HG02571 (cell line): ENCODE results near the gene LRRC75A.

Experiments
- ATAC-seq: cut with Tn5 transposase; IDR thresholded peaks from one replicate; pipeline ENCODE4 v1.9.1; 2021; ENCODE audit warnings: mild to moderate bottlenecking, moderate library complexity; ENCODE audit not compliant: unreplicated experiment

LRRC75A gene

DNA sequence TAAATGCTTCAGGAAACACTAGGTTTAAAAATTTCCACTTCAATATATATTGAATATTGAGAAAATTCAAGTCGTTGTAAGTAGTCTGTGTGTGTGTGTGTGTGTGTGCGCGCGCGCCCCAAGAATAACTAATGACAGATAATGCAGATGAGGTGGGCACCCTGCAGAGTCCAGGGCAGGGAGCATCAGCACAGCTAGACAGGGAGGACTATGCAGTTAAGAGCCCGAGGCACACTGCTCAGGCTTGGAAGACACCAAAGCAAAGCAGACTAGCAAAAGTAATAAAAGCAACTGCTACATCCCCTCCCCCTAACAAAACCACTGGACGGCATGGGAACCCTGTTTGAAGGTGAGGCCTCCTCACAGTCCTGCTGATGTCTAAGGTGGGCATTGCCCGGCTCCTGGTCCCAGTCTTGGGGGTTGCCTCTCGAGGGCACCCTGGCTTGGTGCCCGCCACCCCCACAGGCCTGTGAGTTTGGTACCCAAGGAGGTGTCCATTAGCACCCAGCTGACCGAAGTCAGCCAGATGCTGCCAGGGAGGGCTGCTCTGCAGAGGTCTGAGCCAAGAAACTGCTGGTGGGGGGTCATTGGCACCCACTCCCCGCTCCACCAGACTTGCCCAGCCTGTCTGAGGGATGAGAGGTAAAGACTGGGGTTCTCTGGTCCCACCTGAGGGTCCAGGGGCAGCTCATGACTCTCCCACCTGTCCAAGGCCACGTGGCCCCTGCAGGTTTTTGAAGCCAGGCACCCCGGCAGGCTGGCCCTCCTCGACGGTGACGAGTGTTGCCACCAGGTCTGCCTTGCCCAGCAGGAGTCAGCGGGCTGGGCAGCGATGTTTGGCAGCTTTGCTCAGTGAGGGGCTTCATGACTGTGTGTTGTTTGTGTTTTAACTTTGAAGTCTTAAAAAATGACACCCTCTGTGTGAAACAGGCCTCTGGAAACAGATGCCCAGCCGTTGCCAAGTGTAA is 18.7 kb downstream of the LRRC75A start:
- no peak for ATAC-seq

DNA sequence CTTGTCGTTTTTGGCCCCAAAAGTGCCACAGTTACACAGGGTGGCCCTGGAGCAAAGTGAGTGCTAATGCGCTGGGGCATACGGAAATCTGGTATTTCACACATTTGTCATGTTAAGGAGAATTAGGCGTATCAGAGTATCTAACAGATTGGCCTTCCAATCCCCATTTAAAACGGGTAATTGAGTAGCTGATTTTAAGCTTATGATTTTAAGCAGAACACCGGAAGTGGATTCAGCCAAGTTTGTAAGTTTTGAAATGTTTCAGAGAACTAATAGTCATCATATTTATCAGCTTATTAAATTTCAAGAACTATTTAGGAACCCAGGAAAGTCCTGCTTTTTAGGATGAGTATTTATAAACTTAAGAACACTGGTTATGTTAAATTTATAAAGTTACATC is 19.5 kb downstream of the LRRC75A start:
- ATAC-seq = no peak

DNA sequence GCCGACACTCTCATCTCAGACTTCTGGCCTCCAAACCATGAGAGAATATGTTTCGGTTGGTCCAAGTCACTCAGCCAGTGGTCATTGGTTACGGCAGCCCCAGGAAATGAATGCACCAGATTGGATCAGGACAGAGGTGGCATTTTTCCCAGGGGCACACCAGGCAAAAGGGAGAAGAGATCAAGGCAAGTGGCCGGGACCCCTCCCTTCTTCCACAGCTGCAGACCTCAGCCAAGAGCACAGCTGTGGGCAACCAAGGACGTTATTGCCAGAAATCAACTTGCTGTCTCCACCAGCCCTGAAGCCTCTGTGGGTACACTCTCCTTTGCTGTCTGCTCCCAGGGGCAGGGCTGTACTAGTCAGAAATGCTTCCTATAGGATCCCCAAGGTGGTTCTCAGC is 20.7 kb downstream of the LRRC75A start:
- no peak for ATAC-seq

DNA sequence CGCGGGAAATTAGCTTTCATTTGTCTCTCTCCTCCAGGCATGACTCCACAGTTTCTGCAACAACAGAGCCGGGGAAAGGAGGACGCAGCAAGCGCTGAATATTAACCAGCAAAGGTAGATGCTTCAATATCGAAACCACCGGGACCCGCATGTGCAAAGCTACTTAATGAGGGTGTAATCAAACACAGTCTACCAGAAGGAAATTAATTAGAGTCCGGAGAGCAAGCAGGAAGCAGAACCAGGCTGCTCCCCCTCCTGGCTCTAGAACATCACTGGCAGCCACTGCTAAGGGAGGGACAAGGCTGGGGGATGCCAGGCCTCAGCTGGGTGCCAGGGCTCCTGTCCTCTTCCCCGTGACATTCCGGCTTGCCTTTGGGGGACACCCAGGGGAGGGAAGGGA is 21.7 kb downstream of the LRRC75A start:
- no peak for ATAC-seq

DNA sequence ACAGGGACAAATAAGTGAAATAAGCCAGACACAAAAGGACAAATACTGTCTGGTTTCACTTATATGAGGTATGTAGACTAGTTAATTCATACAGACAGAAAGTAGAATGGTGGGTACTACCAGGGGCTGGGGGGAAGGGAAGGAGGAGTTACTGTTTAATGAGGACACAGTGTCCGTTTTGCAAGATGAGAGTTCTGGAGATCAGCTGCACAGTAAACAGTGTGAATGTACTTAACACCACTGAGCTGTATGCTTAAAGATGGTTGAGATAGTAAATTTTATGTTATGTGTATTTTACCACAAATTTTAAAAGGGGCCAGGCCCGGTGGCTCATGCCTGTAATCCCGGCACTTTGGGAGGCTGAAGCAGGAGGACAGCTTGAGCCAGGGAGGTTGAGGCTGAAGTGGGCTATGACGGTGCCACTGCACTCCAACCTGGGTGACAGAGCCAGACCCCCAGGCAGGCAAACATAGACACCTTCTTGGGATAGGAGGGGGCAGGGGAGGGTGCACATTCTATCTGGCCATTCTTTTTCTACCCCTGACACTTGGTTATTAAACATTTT is 23.5 kb downstream of the LRRC75A start:
- ATAC-seq = no peak

DNA sequence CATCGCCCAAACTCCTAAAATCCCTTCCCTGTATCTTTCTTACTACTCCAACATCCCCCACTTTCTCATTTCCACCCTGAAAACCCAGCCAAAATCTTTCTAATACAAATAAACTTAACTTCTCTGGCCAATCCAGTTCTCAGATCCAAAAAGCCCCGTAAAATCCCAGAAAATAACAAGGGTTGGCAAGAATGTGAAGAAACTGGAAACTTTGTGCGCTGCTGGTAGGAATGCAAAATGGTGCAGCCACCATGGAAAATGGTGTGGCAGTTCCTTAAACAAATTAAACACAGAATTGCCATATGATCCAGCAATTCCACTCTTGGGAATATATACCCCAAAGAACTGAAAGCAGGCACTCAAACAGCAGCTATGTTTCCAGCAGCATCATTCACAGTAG is 24.1 kb downstream of the LRRC75A start:
- no peak for ATAC-seq

DNA sequence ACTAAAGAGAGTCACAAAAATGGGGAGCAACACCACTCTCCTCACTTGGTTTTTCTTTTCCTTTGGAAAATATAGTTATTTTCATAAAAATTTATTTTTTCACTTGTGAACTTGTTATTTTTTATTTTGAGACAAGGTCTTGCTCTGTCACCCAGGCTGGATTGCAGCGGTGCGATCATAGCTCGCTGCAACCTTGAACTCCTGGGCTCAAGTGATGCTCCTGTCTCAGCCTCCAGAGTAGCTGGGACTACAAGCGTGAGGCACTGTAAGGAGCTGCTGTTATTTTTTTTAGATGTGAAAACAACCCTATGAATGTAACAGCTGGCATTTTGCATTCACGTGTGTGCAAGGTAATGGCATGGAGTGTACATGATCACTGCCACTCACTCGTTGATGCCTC is 24.9 kb downstream of the LRRC75A start:
- no peak for ATAC-seq

DNA sequence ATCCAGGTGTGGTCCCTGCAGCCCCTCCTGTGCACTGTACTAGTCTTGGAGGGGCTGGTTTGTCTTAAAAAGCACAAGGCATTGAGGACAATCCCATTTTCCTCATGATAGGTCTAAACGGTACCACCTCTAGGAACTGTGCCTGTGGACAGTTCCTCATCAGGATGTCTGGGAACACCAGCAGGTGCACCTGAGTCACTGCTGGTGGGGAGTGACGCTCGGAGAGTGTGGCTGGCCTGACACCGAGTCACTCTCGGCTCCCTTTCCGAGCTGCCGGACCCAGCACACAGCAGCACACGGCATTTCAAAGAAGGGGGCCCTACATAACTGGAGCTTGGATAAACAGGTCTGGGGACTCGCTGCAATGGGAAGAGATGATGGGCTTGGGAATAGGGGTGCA is 25.6 kb downstream of the LRRC75A start:
- ATAC-seq = no peak

DNA sequence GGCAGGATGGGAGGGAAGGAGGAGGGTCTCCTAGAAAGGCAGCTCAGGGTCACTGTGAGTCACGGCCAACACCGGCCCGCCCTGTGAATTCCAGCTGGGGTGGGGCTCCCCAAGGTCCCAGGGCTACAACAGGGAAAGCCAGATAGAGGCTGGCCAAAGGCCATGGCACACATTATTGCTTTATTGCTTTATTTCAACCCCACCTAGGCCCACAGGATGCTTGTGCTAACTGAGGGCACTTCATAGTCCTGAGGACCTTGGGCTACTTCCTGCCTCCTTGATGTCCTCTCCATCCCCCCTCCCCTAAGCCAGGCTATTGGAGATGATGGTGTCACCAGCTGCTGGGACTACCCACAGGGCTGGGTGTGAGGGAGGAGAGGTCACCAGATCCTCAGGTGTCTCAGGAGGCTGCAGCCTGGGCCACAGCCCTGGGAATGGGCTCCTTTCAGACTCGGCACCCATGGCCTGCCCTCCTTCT is 26.1 kb downstream of the LRRC75A start:
- no peak for ATAC-seq

DNA sequence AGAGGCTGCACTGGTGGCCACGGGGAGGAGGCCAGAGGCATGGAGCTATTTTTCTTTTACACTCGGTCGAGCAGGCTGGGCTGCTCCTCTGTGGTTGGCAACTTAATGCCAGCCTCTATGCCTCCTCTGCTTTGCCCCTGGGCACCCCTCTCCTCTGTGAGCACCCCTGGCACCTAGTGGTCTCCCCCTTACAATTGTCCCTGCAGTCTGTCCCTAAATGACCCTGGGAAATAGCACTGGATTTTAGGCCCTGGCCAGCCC is 27.0 kb downstream of the LRRC75A start:
- ATAC-seq = no peak

DNA sequence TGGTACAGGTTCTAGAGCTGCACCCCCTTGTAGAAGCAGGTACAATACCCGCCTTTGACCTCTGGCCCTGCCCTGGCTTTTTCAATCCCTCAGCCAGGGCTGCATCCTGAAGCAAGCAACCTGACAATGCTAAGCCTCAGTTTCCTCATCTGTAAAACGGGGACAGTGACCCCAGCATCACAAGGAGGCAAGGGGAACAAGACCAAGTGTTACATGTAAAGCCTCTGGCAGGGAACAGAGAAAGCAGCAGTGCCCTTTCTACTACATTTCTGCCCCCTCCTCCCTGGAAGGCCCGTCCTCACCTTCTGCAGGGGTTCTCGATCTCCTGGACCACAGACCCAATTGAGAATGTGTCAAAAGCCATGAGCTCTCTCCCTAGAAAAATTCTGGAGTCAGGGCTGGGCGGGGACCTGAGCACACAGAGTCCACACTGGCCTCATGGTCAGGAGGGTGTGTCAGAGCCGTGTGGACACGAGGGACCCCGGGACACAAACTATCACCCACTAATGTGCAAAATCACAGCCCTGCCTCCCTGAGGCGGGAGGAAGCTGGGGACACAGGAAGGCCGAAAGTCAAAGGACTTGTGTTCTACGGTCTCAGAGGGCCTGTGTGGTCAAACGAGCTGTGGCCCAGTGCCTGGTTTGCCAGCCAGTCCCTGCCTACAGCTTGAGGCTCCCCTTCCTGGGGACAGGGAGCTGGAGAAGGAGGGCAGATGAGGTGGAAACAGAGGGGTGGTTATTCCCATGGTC is 27.5 kb downstream of the LRRC75A start:
- no peak for ATAC-seq

DNA sequence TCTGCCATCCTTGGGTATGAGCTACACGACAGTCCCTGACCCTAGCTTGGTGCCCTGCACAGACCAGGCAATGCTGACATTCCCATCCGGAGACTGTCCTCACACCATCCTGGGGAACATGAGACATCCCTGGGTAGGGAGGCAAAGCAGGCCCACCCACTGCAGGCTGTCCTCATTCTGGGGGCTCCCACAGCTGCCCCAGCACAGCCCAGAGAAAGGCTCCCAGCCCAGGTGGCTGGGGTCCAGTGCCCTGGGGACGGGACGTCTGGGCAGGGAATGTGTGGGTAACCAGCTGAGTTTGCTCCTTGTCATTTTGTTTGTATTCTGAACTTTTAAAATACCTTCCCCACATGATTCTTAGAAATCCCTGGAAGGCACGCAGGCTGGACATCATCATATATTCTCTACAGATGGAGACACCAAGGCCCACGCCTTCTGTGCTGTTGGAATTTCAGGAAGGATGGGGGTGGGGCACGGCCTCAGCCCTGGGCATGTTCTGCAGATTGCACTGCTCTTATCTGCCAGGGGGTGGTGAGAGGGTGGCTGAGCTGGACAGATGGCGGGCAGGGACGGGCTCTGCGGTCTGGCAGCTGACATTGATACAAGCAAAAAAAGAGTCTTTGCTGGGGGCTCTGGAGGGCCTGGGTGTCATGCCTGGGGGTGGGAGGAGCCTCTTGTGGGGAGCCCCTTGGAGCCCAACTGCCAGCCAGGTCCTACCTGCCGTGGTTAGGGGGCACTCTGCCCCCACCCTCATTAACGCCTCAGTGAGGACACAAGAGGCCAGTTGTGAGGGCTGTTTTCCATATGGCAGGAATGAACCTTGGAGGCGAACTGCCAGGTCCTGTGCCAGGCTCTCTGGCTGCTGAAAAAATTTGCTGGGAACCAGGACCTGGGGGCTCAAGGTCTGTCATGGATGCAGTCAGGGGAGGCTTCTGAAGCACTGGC is 28.4 kb downstream of the LRRC75A start:
- no peak for ATAC-seq

DNA sequence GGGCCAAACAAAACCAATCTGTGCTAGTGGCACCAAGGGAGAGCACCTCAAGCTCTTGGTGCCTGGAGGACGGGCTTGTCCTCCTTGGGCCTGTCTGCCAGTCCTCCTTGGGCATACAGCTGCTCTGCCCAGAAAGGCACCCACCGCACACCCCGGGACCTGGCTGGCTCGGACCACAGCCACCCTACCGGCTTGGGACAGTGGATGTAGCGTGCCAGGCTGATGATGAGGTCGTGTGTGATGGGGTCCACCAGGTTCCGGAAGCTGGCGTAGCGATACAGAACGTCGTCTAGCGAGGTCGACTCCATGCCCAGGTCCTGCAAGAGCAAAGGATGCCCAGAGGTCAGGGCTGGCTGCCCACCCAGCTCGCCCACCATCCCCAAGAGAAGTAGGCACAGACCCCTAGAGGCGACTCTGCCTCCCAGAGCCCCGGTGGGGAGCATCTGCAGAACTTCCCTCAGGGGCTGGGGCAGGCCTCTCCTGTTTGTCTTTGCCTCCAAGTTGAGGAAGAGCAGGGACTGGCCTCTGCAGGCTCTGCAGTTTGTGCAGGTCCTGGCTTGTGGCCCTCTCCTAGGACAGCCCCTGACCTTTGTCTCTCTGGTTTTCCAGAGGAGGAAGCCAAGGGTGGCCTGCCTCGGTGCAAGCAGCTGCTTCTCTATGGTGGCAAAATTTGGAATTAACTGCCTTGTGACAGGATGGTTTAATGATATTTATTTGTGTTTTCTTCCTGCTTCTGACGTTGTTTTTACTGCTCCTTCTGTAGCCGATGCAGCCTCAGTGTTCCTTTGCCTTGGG is 29.7 kb downstream of the LRRC75A start:
- no peak for ATAC-seq

DNA sequence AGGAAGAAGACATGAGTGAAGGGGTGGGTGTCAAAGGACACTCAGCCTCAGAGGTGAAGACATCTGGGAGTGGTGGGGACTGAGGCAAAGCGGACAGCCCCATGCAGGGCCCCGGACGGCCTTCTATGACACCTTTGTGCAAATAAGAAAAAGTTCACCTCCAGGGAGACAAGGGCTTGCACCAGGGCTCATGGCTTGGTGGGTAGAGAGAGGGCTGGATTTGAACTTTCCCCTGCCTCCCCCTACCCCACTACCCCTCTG is 30.5 kb downstream of the LRRC75A start:
- no peak for ATAC-seq

DNA sequence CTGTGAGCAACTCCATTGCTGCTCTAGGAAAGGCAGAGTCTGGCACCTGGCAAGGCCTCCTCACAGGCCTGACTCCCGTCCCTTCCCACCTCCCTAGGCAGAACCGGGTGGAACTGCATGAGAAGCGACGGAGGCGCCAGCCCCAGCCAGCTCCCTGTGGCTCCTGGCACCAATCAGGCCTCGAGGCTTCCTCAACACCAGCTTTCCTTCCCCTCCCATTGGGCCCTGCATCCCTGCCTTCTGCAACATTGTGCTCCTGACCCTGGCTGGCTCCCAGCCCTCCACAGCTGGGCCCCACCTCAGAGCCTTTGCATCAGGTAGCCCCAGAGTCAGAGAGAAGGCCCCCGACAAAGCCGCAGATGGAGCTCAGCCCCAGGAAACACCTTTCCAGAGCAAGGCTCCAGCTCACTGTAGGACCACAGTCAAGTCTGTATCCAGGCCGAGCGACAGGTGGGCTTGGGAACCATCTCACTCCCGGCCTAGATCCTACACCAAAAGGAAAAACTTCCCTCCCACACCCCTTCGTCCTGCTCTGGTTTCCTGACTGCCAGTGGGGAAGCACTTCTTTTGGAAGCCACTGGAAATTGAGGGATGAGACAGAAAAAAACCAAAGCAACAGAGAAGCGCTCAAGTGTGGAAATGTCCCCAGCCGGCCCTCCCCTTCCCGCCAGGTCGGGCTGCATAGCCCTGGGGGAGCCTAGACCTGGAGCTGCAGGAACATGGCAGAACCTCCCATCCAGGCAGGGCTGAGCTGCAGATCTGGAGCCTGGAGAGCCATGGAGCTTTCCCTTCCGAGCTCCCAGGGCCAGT is 31.0 kb downstream of the LRRC75A start:
- no peak for ATAC-seq

DNA sequence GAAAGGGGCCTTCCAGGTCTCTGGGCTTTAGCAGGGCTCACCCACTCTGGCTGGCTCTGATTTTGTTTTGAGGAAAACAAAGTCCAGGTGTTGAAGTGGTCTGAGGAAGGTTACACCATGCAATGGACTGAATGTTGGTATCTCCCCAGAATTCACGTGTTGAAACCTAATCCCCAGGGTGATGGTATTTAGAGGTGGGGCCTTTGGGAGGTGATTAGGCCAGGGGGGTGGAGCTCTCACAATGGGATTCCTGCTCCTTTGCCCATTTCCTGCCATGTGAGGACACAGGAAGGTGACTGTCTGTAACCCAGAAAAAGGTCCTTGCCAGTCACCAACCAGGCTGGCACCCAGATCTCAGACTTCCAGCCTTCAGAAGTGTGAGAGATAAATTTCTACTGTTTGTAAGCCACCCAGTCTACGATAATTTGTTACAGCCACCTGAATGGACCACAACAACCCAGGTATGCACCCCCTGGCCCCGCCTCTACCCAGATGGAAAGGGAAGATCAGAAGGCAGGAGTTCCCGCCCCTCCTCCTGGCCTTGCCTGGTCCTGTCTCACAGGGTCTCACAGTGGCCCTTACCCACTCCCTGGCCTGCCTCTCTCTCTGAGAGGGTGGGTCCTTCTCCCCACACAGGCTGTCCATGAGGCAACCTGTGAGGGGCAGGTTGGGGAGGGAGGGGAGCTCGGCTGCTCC is 32.0 kb downstream of the LRRC75A start:
- no peak for ATAC-seq

DNA sequence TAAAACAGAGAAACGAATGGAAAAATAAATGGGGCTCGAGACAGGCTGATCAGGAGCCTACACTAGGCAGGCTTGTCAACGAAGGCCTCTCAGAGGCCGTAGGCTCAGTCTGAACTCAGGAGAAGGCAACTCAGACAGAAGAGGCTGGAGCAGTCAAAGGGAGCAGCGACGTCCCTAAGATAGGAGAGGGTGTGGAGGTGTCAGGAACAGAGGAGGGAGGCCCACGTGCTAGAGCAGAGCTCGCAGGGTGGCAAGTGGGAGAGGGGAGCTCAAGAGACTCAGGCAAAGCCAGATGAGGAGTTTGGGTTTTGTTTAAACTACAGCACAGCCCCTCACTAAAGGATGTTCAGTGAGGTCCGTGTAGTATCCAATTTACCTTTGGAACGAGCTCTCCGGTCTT is 32.7 kb downstream of the LRRC75A start:
- no peak for ATAC-seq

DNA sequence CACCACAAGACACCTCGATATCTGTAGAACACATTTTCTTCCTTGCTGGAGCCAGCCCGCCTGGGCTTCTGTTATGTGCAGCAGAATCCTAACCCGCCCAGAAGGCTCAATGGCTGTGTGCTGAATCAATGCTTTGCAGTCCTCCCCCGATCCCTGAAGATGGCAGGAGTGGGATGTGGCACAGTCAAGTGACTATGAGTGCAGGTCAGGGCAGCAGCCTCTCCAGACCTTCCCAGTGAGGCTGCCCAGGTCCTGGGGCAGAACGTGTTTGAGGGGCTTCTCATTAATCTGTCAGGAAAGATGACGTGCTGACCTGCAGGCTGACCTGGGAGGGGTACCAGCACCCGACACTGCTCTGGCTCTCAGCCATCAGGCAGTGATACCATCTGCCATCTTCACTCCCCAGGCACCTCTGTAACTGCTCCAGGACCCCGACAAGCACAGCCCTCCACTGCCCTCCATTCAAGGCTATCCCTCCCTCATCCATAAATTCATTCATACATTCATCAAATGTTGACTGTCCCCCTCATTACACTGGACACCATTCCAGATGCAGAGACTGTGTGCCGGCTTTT is 35.2 kb downstream of the LRRC75A start:
- ATAC-seq = no peak
